Measurements from ENCODE around the gene CAPN11. TPM values are rescaled to one million over a fixed set of nuclear protein-coding genes. Genes with fewer than 3 reads are reported as not detected.
"Not testable (repeated sequence)": the region's sequence is repeated elsewhere in the genome, so short reads cannot be mapped to it uniquely, and the experiment has no call there.

Gene CAPN11
- total RNA-seq, 1 donor from 2014 or later = not detected

- no peak for DNase-seq (ENCODE audit: low read depth)
Measured at GRCh38 chr6:44180406-44180805, 21.8 kb downstream of the CAPN11 start.

GRCh38 chr6:44180886-44181285 is 22.3 kb downstream of the CAPN11 start:
- no peak for TF ChIP-seq CTCF (conservative IDR thresholded peaks at IDR 0.05; ENCODE audit: low read depth, low read length)
- no peak for DNase-seq (ENCODE audit: low read depth)
- no peak overlapping the region for H3K4me3 ChIP-seq (ENCODE audit: low read depth, low read length)

More at GRCh38 chr6:44180406-44180805, 21.8 kb downstream of the CAPN11 start:
- no peak for TF ChIP-seq CTCF (conservative IDR thresholded peaks at IDR 0.05; ENCODE audit: low read depth, low read length)
- H3K4me3 ChIP-seq (ENCODE audit: low read depth, low read length) = no peak overlapping the region

- not testable (repeated sequence) for DNase-seq (ENCODE audit: low read depth)
Measured at GRCh38 chr6:44181784-44182183, 23.2 kb downstream of the CAPN11 start.

GRCh38 chr6:44182911-44183390 is 24.3 kb downstream of the CAPN11 start:
- H3K4me3 ChIP-seq (ENCODE audit: low read depth, low read length) = no peak overlapping the region
- DNase-seq (ENCODE audit: low read depth) = no peak
- no peak for TF ChIP-seq CTCF (conservative IDR thresholded peaks at IDR 0.05; ENCODE audit: low read depth, low read length)

More at GRCh38 chr6:44181784-44182183, 23.2 kb downstream of the CAPN11 start:
- H3K4me3 ChIP-seq (ENCODE audit: low read depth, low read length) = not testable (repeated sequence)

GRCh38 chr6:44183783-44184182 is 25.2 kb downstream of the CAPN11 start:
- TF ChIP-seq CTCF (conservative IDR thresholded peaks at IDR 0.05; ENCODE audit: low read depth, low read length) = no peak
- DNase-seq (ENCODE audit: low read depth) = no peak

GRCh38 chr6:44185356-44185755 is 26.7 kb downstream of the CAPN11 start:
- DNase-seq (ENCODE audit: low read depth); H3K4me3 ChIP-seq (ENCODE audit: low read depth, low read length): not testable (repeated sequence)

More at GRCh38 chr6:44183783-44184182, 25.2 kb downstream of the CAPN11 start:
- no peak overlapping the region for H3K4me3 ChIP-seq (ENCODE audit: low read depth, low read length)

- H3K4me3 ChIP-seq (ENCODE audit: low read depth, low read length) = no peak overlapping the region
- no peak for DNase-seq (ENCODE audit: low read depth)
- no peak for TF ChIP-seq CTCF (conservative IDR thresholded peaks at IDR 0.05; ENCODE audit: low read depth, low read length)
Measured at GRCh38 chr6:44185953-44186634, 27.5 kb downstream of the CAPN11 start.

GRCh38 chr6:44186635-44187025 is 28.0 kb downstream of the CAPN11 start:
- DNase-seq (ENCODE audit: low read depth) = no peak
- TF ChIP-seq CTCF (conservative IDR thresholded peaks at IDR 0.05; ENCODE audit: low read depth, low read length) = no peak
- no peak overlapping the region for H3K4me3 ChIP-seq (ENCODE audit: low read depth, low read length)

Measured in epithelial cell of proximal tubule (primary cell).